ENCODE measurements around the gene MYO9A.

Gene MYO9A

GRCh38 chr15:71801935-71802655 is 315.9 kb downstream of the MYO9A start:
- ChIA-PET CTCF (interaction anchor here (0.6 to 3.6 kb wide), 21 partner anchors 10 to 416 kb away, joined by 3 to 41 read pairs (median 4); no protein-coding TSS in a partner anchor), POLR2A (no interaction called here)
- H3K4me3 ChIP-seq (ENCODE audit: control insufficient read depth in 1 of 7, extremely low read depth in 1 of 7, insufficient read depth in 4 of 7, low read depth in 2 of 7, low read length in 6 of 7) = no peak overlapping the region
- no peak overlapping the region for H3K27ac ChIP-seq (ENCODE audit: insufficient read depth in 1 of 2, low read depth in 1 of 2, low read length in 2 of 2, poor library complexity in 1 of 2, severe bottlenecking in 2 of 2)
- no peaks in the 10 kb centered on the region for H3K27me3 ChIP-seq (replicated peaks in 2 of 5; ENCODE audit: control insufficient read depth in 4 of 5, insufficient read depth in 5 of 5, low read length in 4 of 5)
- peak in 2 of 3 donors; percentile 14 to 19 for DNase-seq
- H3K9me3 ChIP-seq (ENCODE audit: control extremely low read depth in 1 of 5, control insufficient read depth in 4 of 5, insufficient read depth in 2 of 5, low read depth in 1 of 5, low read length in 4 of 5) = no peaks in the 10 kb centered on the region
- H3K4me1 ChIP-seq (ENCODE audit: control extremely low read depth in 1 of 4, control insufficient read depth in 4 of 4, insufficient read depth in 4 of 4, low read length in 3 of 4) = peaks cover 0 to 7% (median 2%) of the 10 kb centered on the region in 4 experiments
- no peaks in the 10 kb centered on the region for H3K36me3 ChIP-seq (ENCODE audit: control insufficient read depth in 4 of 4, insufficient read depth in 4 of 4, low read length in 3 of 4)
- WGBS (ENCODE audit: insufficient coverage) = 97% methylated on average over 24 of the region's 24 CpGs

- 66% methylated on average over 14 of the region's 17 CpGs for WGBS (ENCODE audit: insufficient coverage)
- H3K27me3 ChIP-seq (replicated peaks in 2 of 5; ENCODE audit: control insufficient read depth in 4 of 5, insufficient read depth in 5 of 5, low read length in 4 of 5) = no peaks in the 10 kb centered on the region
- H3K9me3 ChIP-seq (ENCODE audit: control extremely low read depth in 1 of 5, control insufficient read depth in 4 of 5, insufficient read depth in 2 of 5, low read depth in 1 of 5, low read length in 4 of 5) = no peaks in the 10 kb centered on the region
- POLR2A ChIA-PET = no interaction called here
- H3K4me3 ChIP-seq (ENCODE audit: control insufficient read depth in 1 of 7, extremely low read depth in 1 of 7, insufficient read depth in 4 of 7, low read depth in 2 of 7, low read length in 6 of 7) = no peak overlapping the region
- CTCF ChIA-PET = interaction anchor here (0.7 to 3.6 kb wide), 16 partner anchors 9 to 415 kb away, joined by 3 to 41 read pairs (median 5); no protein-coding TSS in a partner anchor
- peak; percentile 56 to 81 (median 73) for DNase-seq
- H3K4me1 ChIP-seq (ENCODE audit: control extremely low read depth in 1 of 4, control insufficient read depth in 4 of 4, insufficient read depth in 4 of 4, low read length in 3 of 4) = peaks cover 0 to 4% (median 2%) of the 10 kb centered on the region in 4 experiments
- no peak overlapping the region for H3K27ac ChIP-seq (ENCODE audit: insufficient read depth in 1 of 2, low read depth in 1 of 2, low read length in 2 of 2, poor library complexity in 1 of 2, severe bottlenecking in 2 of 2)
- H3K36me3 ChIP-seq (ENCODE audit: control insufficient read depth in 4 of 4, insufficient read depth in 4 of 4, low read length in 3 of 4) = no peaks in the 10 kb centered on the region
Measured at GRCh38 chr15:71800835-71801745, 316.9 kb downstream of the MYO9A start.

GRCh38 chr15:71800190-71800589 is 317.8 kb downstream of the MYO9A start:
- POLR2A ChIA-PET = no interaction called here
- H3K36me3 ChIP-seq (ENCODE audit: control insufficient read depth in 4 of 4, insufficient read depth in 4 of 4, low read length in 3 of 4) = no peaks in the 10 kb centered on the region
- WGBS (ENCODE audit: insufficient coverage) = 94% methylated on average over 3 of the region's 3 CpGs
- H3K4me3 ChIP-seq (ENCODE audit: control insufficient read depth in 1 of 7, extremely low read depth in 1 of 7, insufficient read depth in 4 of 7, low read depth in 2 of 7, low read length in 6 of 7) = no peak overlapping the region
- no peaks in the 10 kb centered on the region for H3K9me3 ChIP-seq (ENCODE audit: control extremely low read depth in 1 of 5, control insufficient read depth in 4 of 5, insufficient read depth in 2 of 5, low read depth in 1 of 5, low read length in 4 of 5)
- H3K27me3 ChIP-seq (replicated peaks in 2 of 5; ENCODE audit: control insufficient read depth in 4 of 5, insufficient read depth in 5 of 5, low read length in 4 of 5) = no peaks in the 10 kb centered on the region
- DNase-seq = no peak
- H3K27ac ChIP-seq (ENCODE audit: insufficient read depth in 1 of 2, low read depth in 1 of 2, low read length in 2 of 2, poor library complexity in 1 of 2, severe bottlenecking in 2 of 2) = no peak overlapping the region
- CTCF ChIA-PET = interaction anchor here (1.2 to 3.6 kb wide), 6 partner anchors 16 to 61 kb away, joined by 3 to 41 read pairs (median 9); no protein-coding TSS in a partner anchor
- peaks cover 0 to 4% (median 2%) of the 10 kb centered on the region in 4 experiments for H3K4me1 ChIP-seq (ENCODE audit: control extremely low read depth in 1 of 4, control insufficient read depth in 4 of 4, insufficient read depth in 4 of 4, low read length in 3 of 4)

GRCh38 chr15:71798641-71799040 is 319.3 kb downstream of the MYO9A start:
- no peak overlapping the region for H3K4me3 ChIP-seq (ENCODE audit: control insufficient read depth in 1 of 7, extremely low read depth in 1 of 7, insufficient read depth in 4 of 7, low read depth in 2 of 7, low read length in 6 of 7)

GRCh38 chr15:71792521-71792920 is 325.4 kb downstream of the MYO9A start:
- CTCF ChIA-PET = interaction anchor here (1.2 kb wide), 1 partner anchor 9 kb away, joined by 9 read pairs; no protein-coding TSS in a partner anchor
- WGBS (ENCODE audit: insufficient coverage) = 80% methylated on average over 1 of the region's 2 CpGs
- no peak overlapping the region for H3K27ac ChIP-seq (ENCODE audit: insufficient read depth in 1 of 2, low read depth in 1 of 2, low read length in 2 of 2, poor library complexity in 1 of 2, severe bottlenecking in 2 of 2)
- H3K9me3 ChIP-seq (ENCODE audit: control extremely low read depth in 1 of 5, control insufficient read depth in 4 of 5, insufficient read depth in 2 of 5, low read depth in 1 of 5, low read length in 4 of 5) = no peaks in the 10 kb centered on the region
- H3K4me3 ChIP-seq (ENCODE audit: control insufficient read depth in 1 of 7, extremely low read depth in 1 of 7, insufficient read depth in 4 of 7, low read depth in 2 of 7, low read length in 6 of 7) = no peak overlapping the region
- DNase-seq = no peak
- no peaks in the 10 kb centered on the region for H3K36me3 ChIP-seq (ENCODE audit: control insufficient read depth in 4 of 4, insufficient read depth in 4 of 4, low read length in 3 of 4)
- POLR2A ChIA-PET = no interaction called here
- peaks cover 0 to 2% (median 0%) of the 10 kb centered on the region in 5 experiments for H3K27me3 ChIP-seq (replicated peaks in 2 of 5; ENCODE audit: control insufficient read depth in 4 of 5, insufficient read depth in 5 of 5, low read length in 4 of 5)
- H3K4me1 ChIP-seq (ENCODE audit: control extremely low read depth in 1 of 4, control insufficient read depth in 4 of 4, insufficient read depth in 4 of 4, low read length in 3 of 4) = no peaks in the 10 kb centered on the region

More at GRCh38 chr15:71798641-71799040, 319.3 kb downstream of the MYO9A start:
- ChIA-PET POLR2A (no interaction called here), CTCF (interaction anchor here (1.2 to 1.4 kb wide), 3 partner anchors 14 to 44 kb away, joined by 3 to 4 read pairs (median 3); no protein-coding TSS in a partner anchor)
- 93% methylated on average over 6 of the region's 6 CpGs for WGBS (ENCODE audit: insufficient coverage)
- H3K4me1 ChIP-seq (ENCODE audit: control extremely low read depth in 1 of 4, control insufficient read depth in 4 of 4, insufficient read depth in 4 of 4, low read length in 3 of 4) = no peaks in the 10 kb centered on the region
- DNase-seq = no peak
- no peak overlapping the region for H3K27ac ChIP-seq (ENCODE audit: insufficient read depth in 1 of 2, low read depth in 1 of 2, low read length in 2 of 2, poor library complexity in 1 of 2, severe bottlenecking in 2 of 2)
- no peaks in the 10 kb centered on the region for H3K36me3 ChIP-seq (ENCODE audit: control insufficient read depth in 4 of 4, insufficient read depth in 4 of 4, low read length in 3 of 4)
- H3K27me3 ChIP-seq (replicated peaks in 2 of 5; ENCODE audit: control insufficient read depth in 4 of 5, insufficient read depth in 5 of 5, low read length in 4 of 5) = no peaks in the 10 kb centered on the region
- no peaks in the 10 kb centered on the region for H3K9me3 ChIP-seq (ENCODE audit: control extremely low read depth in 1 of 5, control insufficient read depth in 4 of 5, insufficient read depth in 2 of 5, low read depth in 1 of 5, low read length in 4 of 5)

GRCh38 chr15:71791975-71792374 is 326.0 kb downstream of the MYO9A start:
- WGBS (ENCODE audit: insufficient coverage) = 100% methylated on average over 6 of the region's 7 CpGs
- CTCF ChIA-PET = interaction anchor here (1.2 kb wide), 1 partner anchor 9 kb away, joined by 9 read pairs; no protein-coding TSS in a partner anchor
- Histone ChIP-seq H3K36me3 (ENCODE audit: control insufficient read depth in 4 of 4, insufficient read depth in 4 of 4, low read length in 3 of 4) (no peaks in the 10 kb centered on the region), H3K4me3 (ENCODE audit: control insufficient read depth in 1 of 7, extremely low read depth in 1 of 7, insufficient read depth in 4 of 7, low read depth in 2 of 7, low read length in 6 of 7) (no peak overlapping the region), H3K9me3 (ENCODE audit: control extremely low read depth in 1 of 5, control insufficient read depth in 4 of 5, insufficient read depth in 2 of 5, low read depth in 1 of 5, low read length in 4 of 5) (no peaks in the 10 kb centered on the region), H3K27ac (ENCODE audit: insufficient read depth in 1 of 2, low read depth in 1 of 2, low read length in 2 of 2, poor library complexity in 1 of 2, severe bottlenecking in 2 of 2) (no peak overlapping the region), H3K27me3 (replicated peaks in 2 of 5; ENCODE audit: control insufficient read depth in 4 of 5, insufficient read depth in 5 of 5, low read length in 4 of 5) (peaks cover 0 to 2% (median 0%) of the 10 kb centered on the region in 5 experiments), H3K4me1 (ENCODE audit: control extremely low read depth in 1 of 4, control insufficient read depth in 4 of 4, insufficient read depth in 4 of 4, low read length in 3 of 4) (no peaks in the 10 kb centered on the region)
- POLR2A ChIA-PET = interaction anchor here (0.6 kb wide), 1 partner anchor 658 kb away, joined by 4 read pairs; no protein-coding TSS in a partner anchor
- no peak for DNase-seq
